Activated naive CD8-positive, alpha-beta T cell treated with anti-CD3 and anti-CD28 coated beads, Interleukin-2, amount 50 U/mL, for 16 hours (primary cell): Measurements from ENCODE around the gene ITGA1.

Experiments used
- DNase-seq: peaks from one replicate; pipeline ENCODE4 v3.0.0-alpha.2; 2020; ENCODE audit warnings: low read depth, low spot score

ITGA1 gene

GRCh38 chr5:52994266-52994665, 206.6 kb downstream of the ITGA1 start:
- no peak for DNase-seq

GRCh38 chr5:52995095-52995494, 207.4 kb downstream of the ITGA1 start:
- no peak for DNase-seq

- no peak for DNase-seq
Observed at GRCh38 chr5:52995914-52996313, 208.2 kb downstream of the ITGA1 start.

GRCh38 chr5:52996979-52997378, 209.3 kb downstream of the ITGA1 start:
- DNase-seq: no peak

GRCh38 chr5:52997424-52997823, 209.7 kb downstream of the ITGA1 start:
- DNase-seq: no peak

GRCh38 chr5:52998552-52999313, 211.0 kb downstream of the ITGA1 start:
- DNase-seq: no peak

GRCh38 chr5:52999344-52999949, 211.7 kb downstream of the ITGA1 start:
- no peak for DNase-seq

- no peak for DNase-seq
Observed at GRCh38 chr5:53001541-53001940, 213.8 kb downstream of the ITGA1 start.

GRCh38 chr5:53002491-53002890, 214.8 kb downstream of the ITGA1 start:
- DNase-seq: no peak

- DNase-seq: no peak
Observed at GRCh38 chr5:53003144-53003543, 215.4 kb downstream of the ITGA1 start.

GRCh38 chr5:53006911-53007890, 219.5 kb downstream of the ITGA1 start:
- DNase-seq: no peak

GRCh38 chr5:53008751-53009150, 221.0 kb downstream of the ITGA1 start:
- DNase-seq: no peak
